ENCODE measurements around the gene ATP1B1. TPM values are rescaled to one million over a fixed set of nuclear protein-coding genes. Genes with fewer than 3 reads are reported as not detected.

Gene ATP1B1
- total RNA-seq, 1 experiment from 2014 or later, result 44.4 TPM

GRCh38 chr1:169064103-169064502, 42.4 kb upstream of the ATP1B1 start:
- Histone ChIP-seq H3K27me3 (ENCODE audit: insufficient read depth, low read length) (no peaks in the 10 kb centered on the region), H2BK120ac (ENCODE audit: low read depth, low read length, poor library complexity, severe bottlenecking) (no peak overlapping the region), H4K5ac (ENCODE audit: insufficient read length, low read depth, low read length) (no peak overlapping the region), H2AK5ac (ENCODE audit: insufficient read length, low read length) (no peak overlapping the region), H3K79me1 (ENCODE audit: insufficient read depth, low read depth, low read length, poor library complexity, severe bottlenecking) (no peaks in the 10 kb centered on the region), H3K23me2 (ENCODE audit: insufficient read length, low read depth, low read length, poor library complexity, severe bottlenecking) (no peaks in the 10 kb centered on the region), H3K18ac (ENCODE audit: insufficient read length, low read depth, low read length) (no peak overlapping the region), H3K4me2 (ENCODE audit: insufficient read depth, insufficient read length, low read length) (no peak overlapping the region), H2AFZ (ENCODE audit: low read length) (no peak overlapping the region), H2BK20ac (ENCODE audit: low read depth, low read length, poor library complexity, severe bottlenecking) (no peak overlapping the region), H2BK5ac (ENCODE audit: insufficient read length, low read length) (no peak overlapping the region), H4K20me1 (ENCODE audit: control insufficient read depth, insufficient read depth, insufficient read length) (no peaks in the 10 kb centered on the region), H3T11ph (ENCODE audit: low read length) (no peak overlapping the region), H3K56ac (ENCODE audit: insufficient read length, low read depth, low read length) (no peak overlapping the region), H2BK15ac (ENCODE audit: low read depth, low read length) (no peak overlapping the region), H4K8ac (replicated peaks; ENCODE audit: insufficient read length, low read depth, low read length) (no peak overlapping the region), H3K27ac (ENCODE audit: insufficient read length, low read depth, low read length) (no peak overlapping the region), H2BK12ac (ENCODE audit: insufficient read length, low read depth, low read length) (no peak overlapping the region), H3K14ac (ENCODE audit: insufficient read depth, low read length) (no peak overlapping the region), H3K4ac (ENCODE audit: low read depth, low read length) (no peak overlapping the region), H3K9me3 (ENCODE audit: control insufficient read depth, low read depth, low read length) (no peaks in the 10 kb centered on the region), H4K91ac (ENCODE audit: insufficient read length, low read depth, low read length) (no peak overlapping the region), H3K23ac (ENCODE audit: insufficient read length, low read depth, low read length) (no peak overlapping the region), H3K4me1 (ENCODE audit: insufficient read depth, low read length) (no peaks in the 10 kb centered on the region), H3K79me2 (ENCODE audit: insufficient read depth, low read length) (no peaks in the 10 kb centered on the region), H3K9ac (ENCODE audit: extremely low read depth, insufficient read length, low read length) (no peak overlapping the region)
- H3K27me3 Mint-ChIP-seq (ENCODE audit: low read depth), result no peaks in the 10 kb centered on the region
- peaks cover 0 to 18% (median 0%) of the 10 kb centered on the region in 3 experiments; a peak in 2 of 7 replicates for H3K36me3 Mint-ChIP-seq (ENCODE audit: insufficient read depth in 1 of 3, low read depth in 3 of 3)
- no peaks in the 10 kb centered on the region for H3K4me1 Mint-ChIP-seq
- H3K4me3 Mint-ChIP-seq, result no peak overlapping the region
- WGBS (ENCODE audit: extremely low coverage, insufficient read length, low lambda C conversion rate), result no CpG with 5 or more reads among the region's 7 CpGs
- H3K27ac Mint-ChIP-seq, result no peak overlapping the region
- peaks cover 16 to 21% of the 10 kb centered on the region in 2 experiments; a peak in 4 of 5 replicates for H3K9me3 Mint-ChIP-seq
- TF ChIP-seq, protein P1, sequence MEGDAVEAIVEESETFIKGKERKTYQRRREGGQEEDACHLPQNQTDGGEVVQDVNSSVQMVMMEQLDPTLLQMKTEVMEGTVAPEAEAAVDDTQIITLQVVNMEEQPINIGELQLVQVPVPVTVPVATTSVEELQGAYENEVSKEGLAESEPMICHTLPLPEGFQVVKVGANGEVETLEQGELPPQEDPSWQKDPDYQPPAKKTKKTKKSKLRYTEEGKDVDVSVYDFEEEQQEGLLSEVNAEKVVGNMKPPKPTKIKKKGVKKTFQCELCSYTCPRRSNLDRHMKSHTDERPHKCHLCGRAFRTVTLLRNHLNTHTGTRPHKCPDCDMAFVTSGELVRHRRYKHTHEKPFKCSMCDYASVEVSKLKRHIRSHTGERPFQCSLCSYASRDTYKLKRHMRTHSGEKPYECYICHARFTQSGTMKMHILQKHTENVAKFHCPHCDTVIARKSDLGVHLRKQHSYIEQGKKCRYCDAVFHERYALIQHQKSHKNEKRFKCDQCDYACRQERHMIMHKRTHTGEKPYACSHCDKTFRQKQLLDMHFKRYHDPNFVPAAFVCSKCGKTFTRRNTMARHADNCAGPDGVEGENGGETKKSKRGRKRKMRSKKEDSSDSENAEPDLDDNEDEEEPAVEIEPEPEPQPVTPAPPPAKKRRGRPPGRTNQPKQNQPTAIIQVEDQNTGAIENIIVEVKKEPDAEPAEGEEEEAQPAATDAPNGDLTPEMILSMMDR (conservative IDR thresholded peaks at IDR 0.05), result no peak
- DNase-seq, result no peak

All from H9 (cell line).